GM21825 (cell line): ENCODE results near the gene PRDM4.

Source experiments
- ATAC-seq: cut with Tn5 transposase; IDR thresholded peaks from one replicate; pipeline ENCODE4 v1.9.1; 2021; ENCODE audit warnings: mild to moderate bottlenecking, moderate library complexity; ENCODE audit not compliant: unreplicated experiment

PRDM4 gene

GRCh38 chr12:107760809-107761501, at the start of gene PRDM4:
Gene PRDM4 (minus strand): TSS chr12:107761137. CDS start chr12:107760515, 622 bp downstream.
- ATAC-seq = peak; percentile 94

GRCh38 chr12:107807471-107808150, 46.7 kb upstream of the PRDM4 start:
- no peak for ATAC-seq

DNA sequence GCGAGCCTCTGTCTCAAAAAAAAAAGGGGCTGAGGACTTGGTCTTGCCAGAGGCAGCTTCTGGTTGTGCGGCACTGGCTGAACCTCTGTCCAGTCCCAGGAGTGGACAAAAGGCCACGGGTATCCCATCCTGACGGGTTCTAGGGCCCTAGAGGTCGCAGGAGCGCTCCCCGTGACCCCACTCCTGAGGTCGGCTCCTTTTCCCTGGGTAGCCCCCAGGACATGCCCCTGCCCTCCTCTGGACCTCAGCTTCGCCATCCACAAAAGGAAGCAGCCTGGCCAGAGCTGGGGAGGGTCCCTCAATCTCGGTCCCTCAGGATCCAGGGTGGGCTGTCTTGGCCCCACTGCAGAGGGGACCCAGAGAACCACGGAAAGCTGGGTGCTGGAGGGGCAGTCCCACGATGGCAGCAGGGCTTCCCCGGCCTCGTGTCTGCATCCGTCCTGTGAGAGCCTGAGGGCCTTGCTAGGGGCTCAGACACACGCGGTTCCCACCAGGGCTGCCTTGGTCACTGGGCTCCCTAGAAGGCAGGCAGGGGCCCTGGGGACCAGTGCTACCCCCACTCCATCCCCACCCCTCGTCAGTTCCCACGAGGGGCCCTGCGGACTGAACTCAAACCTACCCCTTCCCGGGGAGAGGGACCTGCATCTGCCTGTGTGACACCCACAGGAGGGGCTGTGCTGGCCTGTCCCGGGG, 44.7 kb upstream of the PRDM4 start:
- ATAC-seq = no peak

DNA sequence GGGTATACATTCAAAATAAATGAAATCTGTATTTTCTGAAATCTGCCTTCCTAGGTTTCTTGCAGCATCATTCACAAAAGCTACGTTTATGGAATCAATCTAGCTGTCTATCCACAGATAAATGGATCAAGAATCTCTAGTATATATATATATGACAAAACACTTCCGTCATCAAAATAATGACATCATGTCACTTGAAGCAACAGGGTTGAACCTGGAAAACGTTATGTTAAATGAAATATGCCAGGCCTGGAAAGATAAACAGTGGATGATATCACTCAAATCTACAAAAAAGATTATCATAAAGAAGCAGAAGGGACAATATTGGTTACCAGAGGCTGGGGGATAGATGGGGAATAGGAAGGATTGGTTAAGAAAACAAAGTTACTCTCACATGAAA, 42.2 kb upstream of the PRDM4 start:
- ATAC-seq = no peak

GRCh38 chr12:107801150-107801549, 40.2 kb upstream of the PRDM4 start:
- ATAC-seq = no peak

- no peak for ATAC-seq
These were observed 37.6 kb upstream of the PRDM4 start for GRCh38 chr12:107798580-107798979.

GRCh38 chr12:107794451-107794850, 33.5 kb upstream of the PRDM4 start:
- no peak for ATAC-seq

DNA sequence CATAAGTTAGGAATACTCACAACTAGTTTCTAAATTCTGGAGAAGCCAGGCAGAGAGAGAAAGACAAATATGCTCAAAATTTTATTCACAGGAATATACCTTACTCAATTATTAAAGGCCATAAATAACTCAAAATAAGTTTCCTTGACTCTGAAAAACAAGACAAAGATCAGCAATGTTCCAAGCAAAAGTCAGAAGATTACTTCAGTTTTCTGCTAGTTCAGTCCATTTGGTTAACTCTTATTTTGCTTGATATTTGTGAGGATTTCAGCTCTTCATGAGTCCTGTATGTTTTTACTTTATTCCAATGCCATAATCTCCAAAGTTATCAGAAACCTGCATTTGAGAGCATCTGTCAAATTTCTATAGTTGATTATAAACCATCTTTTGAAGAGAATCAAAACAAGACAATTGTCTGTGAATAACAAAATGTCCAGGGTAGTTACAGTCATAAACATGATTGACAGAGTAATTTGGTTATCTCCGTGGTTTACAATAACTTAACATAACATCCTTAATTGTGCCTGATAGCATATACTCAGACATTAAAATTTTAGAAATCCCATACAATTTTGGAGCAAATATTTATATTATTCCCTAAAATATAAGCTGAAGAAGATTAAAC, 30.6 kb upstream of the PRDM4 start:
- no peak for ATAC-seq

DNA sequence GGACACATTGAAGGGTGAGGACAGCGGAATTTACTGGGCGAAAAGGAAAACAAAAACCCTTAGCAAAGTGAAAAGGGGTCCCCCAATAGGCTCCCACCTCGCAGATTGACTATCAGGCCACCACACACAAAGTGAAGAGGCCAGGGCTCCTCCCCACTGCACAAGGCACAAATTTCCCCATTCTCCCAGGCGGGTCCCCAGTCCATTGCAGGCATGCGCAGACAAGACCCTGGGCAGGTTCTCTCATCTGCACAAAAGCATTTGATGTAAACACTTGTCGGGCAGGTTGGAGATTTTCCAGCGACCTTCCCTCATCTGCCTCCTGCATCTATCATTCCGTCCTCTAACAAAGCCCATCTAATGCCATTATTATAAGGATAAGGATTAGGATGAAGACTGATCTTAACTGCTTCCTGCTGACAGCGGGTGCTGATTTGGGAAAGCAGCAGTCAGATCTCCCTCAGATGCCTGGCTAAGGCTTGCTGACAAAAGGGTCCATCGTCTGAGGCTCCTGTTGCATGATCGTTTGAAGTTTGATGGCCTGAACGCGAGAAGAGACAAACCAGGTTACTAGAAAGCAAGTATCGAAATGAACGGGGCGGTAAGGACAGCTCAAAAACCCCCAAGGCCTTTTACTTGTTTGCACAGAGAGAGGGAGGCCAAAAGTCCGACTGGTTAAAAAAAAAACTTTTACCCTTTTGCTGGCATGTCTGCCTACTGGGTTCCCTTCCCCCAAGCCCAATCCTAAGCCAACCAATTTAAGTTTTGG, 27.9 kb upstream of the PRDM4 start:
- ATAC-seq = no peak

GRCh38 chr12:107788281-107788680, 27.3 kb upstream of the PRDM4 start:
- no peak for ATAC-seq

DNA sequence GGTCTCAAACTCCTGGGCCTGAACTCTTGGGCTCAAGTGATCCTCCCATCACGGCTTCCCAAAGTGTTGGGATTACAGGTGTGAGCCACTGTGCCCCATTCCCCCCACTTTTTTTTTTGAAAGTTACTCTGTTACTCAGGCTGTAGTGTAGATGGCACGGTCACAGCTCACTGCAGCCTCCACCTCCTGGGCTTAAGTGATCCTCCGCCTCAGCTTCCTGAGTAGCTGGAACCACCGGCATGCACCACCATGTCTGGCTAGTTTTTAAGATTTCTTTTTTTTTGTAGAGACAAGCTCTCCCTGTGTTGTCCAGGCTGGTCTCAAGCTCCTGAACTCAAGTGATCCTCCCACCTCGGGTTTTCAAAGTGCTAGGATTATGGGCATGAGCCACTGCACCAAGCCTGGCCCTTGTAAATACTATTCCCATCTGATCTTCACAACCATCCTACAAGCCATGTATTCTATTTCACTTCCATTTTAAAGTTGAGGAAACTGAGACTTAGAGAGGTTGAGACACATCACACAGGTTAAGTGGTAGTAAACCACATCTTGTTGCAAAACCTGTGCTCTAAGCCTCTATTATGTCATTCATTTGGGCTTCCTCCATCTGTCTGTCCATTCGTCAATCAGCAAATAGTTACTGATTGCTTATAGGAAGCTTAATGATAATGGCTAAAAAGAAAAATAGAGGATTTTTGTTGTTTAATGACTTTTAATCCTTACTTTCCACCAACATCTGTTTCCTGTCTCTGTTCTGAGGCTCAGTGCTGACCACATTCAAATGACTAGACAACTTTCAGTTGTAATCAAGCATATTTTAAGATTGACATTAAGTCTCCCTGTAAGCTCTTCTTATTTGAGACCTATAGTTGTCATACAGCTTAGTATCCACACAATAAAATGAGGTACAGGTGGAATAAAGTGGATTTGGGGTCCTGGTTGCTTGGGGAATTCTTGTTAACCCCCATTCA, 22.8 kb upstream of the PRDM4 start:
- peak; percentile 62 for ATAC-seq

DNA sequence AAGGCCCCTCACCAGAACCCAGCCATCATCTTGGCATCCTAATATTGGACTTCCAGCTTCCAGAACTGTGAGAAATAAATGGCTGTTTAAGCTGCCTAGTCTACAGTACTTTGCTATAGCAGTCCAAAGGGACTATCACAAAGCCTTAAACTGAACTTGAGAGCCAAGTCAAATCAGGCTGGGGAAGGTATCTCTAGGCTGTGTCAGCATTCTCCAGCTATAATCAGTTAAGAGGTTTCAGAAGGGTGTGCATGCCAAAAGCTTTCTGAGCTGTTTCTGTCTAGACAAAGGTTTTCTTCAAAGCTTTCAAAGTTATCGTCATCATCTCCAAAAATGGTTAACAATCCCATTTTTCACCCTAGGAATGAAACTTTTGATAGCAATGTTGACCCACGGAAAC, 21.1 kb upstream of the PRDM4 start:
- no peak for ATAC-seq

- no peak for ATAC-seq
These were observed 19.4 kb upstream of the PRDM4 start for GRCh38 chr12:107780298-107780697.

DNA sequence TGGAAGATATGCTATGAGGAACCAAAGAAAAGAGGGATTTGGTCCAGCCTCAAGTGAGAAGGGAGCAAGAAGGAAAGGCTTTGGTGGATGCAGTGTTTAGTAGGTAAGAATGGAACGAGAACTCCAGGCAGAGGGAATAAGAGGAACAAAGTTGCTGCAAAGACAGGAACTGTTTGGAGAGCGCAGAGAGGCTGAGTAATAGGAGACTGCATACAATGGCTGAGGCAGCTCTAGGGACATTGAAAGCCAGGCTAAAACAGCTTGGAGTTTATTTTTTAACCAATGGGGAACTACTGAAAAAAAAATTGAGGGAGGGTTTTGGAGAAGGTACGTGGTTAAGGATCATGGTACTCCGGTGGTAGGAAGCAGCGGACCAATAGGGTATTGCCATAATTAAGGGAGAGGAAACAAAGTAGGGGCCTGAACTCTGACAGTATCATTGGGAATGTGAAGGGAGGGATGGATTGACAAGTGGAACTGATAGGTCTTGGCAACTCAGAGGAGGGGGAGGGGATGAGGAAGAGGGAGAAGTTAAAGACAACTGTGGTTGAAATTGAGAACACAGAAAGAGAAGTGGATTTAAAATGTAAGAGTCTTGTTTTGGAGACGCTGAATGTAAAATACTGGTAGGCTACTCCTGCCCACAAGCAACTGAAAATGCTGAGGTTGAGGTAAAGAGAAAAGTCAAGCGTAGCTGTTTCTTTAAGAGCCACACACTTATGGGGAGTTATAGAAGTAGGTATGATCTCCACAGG, 18.3 kb upstream of the PRDM4 start:
- ATAC-seq = peak; percentile 65

- no peak for ATAC-seq
These were observed 17.6 kb upstream of the PRDM4 start for GRCh38 chr12:107778383-107779025.

DNA sequence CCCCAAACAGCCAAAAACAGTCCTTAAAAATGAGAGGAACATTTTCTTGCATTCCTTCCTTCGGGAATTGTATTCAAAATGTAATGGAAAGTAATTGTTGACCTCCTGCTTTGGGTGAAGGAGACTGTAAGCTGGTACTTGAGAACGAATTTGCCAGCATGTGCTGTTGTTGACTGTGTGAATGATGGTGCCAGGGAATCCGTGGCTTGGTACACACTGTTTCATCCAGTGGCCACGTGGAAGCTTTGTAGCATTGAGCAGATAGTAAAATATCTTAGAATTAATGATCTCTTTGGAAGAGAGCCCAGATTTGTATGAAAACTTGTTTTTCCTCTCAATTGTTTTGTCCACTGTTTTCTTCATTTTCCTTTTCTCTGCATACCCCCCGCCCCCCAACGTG, 15.2 kb upstream of the PRDM4 start:
- no peak for ATAC-seq

DNA sequence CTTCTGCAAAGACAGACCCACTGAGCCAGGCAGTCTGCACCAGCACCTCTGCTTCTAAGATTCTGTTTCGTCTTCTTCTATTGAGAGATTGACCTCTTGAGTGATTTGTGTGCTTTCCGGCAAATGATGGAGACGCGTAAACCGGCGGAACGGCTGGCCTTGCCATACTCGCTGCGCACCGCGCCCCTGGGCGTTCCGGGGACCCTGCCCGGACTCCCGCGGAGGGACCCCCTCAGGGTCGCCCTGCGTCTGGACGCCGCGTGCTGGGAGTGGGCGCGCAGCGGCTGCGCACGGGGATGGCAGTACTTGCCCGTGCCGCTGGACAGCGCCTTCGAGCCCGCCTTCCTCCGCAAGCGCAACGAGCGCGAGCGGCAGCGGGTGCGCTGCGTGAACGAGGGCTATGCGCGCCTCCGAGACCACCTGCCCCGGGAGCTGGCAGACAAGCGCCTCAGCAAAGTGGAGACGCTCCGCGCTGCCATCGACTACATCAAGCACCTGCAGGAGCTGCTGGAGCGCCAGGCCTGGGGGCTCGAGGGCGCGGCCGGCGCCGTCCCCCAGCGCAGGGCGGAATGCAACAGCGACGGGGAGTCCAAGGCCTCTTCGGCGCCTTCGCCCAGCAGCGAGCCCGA, 14.3 kb upstream of the PRDM4 start:
- ATAC-seq = no peak
